ENCODE results near the gene EPGN.

Gene EPGN, protein sequence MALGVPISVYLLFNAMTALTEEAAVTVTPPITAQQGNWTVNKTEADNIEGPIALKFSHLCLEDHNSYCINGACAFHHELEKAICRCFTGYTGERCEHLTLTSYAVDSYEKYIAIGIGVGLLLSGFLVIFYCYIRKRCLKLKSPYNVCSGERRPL

DNA sequence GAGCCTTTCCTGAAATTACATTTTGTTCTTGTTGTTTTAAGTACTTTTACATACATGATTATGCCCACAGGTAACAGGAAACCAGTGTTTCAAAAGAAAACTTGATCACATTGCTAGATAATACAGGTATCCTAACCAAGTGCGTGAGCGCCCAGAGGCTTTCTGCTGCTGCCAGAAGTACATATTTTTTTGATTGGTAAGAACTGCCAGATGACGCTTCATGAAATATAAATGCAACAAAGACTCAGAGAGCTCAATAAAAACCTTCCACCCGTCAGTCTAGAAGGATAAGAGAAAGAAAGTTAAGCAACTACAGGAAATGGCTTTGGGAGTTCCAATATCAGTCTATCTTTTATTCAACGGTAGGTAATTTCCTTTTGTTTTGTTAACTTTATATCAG lies at the start of gene EPGN:
TSS of gene EPGN (plus strand) at position 256 of the 400 bp plus-strand sequence. CDS start at position 320, 64 bp downstream.
- TF ChIP-seq, protein P1, sequence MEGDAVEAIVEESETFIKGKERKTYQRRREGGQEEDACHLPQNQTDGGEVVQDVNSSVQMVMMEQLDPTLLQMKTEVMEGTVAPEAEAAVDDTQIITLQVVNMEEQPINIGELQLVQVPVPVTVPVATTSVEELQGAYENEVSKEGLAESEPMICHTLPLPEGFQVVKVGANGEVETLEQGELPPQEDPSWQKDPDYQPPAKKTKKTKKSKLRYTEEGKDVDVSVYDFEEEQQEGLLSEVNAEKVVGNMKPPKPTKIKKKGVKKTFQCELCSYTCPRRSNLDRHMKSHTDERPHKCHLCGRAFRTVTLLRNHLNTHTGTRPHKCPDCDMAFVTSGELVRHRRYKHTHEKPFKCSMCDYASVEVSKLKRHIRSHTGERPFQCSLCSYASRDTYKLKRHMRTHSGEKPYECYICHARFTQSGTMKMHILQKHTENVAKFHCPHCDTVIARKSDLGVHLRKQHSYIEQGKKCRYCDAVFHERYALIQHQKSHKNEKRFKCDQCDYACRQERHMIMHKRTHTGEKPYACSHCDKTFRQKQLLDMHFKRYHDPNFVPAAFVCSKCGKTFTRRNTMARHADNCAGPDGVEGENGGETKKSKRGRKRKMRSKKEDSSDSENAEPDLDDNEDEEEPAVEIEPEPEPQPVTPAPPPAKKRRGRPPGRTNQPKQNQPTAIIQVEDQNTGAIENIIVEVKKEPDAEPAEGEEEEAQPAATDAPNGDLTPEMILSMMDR (IDR thresholded peaks at IDR 0.05; ENCODE audit: insufficient read depth, missing control alignments), result no peak
- DNase-seq (ENCODE audit: insufficient read length, low spot score) (no peak), FAIRE-seq (no peak)

DNA sequence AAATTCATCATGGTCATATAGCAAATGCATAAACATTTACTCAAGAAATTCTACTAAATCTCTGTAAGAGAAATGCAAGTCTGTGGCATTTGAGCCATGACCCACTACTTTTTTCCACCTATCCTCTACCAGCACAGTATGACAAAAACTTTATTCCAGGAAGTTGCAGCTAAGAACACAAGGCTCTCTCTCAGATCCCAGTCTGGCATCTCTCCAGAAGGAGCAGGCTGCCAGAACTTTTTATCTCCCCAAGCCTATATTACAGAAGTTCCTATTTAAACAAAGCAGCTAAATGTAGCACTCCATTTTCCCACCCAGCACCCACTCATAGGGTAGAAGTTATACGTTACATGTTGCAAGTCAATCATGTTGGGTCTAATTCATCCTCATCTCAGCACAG lies 49.3 kb upstream of the EPGN start:
- TF ChIP-seq, protein P1 (IDR thresholded peaks at IDR 0.05; ENCODE audit: insufficient read depth, missing control alignments), result no peak
- FAIRE-seq, result no peak
- no peak for DNase-seq (ENCODE audit: insufficient read length, low spot score)

DNA sequence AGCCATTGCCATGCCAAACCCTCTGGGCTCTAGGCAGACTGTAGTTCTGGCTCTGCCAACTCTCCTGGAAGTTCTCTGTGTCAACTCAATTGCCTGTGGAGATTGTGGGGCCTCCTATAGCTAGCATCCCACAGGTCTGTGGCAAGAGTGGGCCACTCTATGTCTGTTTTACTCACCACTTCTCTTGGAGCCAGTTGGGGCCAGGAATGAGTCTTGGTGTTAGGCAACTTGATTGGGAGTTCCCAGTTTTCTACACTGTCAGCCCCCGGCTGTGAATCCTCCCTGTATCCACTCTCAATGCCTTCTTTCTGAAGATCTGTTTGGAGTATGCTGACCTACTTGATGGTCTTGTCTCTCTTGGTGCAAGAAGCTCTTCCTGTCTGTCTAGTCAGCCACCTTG lies 48.2 kb upstream of the EPGN start:
- DNase-seq (ENCODE audit: insufficient read length, low spot score) (no peak), FAIRE-seq (no peak)
- TF ChIP-seq, protein P1 (IDR thresholded peaks at IDR 0.05; ENCODE audit: insufficient read depth, missing control alignments), result no peak

DNA sequence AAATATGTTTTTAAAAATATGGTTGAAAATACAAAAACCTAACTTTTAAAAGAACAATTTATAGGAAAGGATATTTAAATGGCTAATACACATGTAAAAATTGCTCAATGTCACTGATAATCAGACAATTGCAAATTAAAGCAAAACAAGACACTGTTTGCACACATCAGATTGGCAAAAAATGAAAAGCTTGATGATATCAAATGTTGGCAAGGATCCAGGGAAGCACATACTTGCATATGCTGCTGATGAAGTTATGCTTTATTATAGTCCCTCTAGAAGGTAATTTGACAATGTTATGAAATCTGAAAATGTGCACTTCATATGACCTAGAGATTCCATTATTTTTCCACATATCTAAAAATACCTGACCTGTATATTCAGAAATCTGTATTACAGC lies 45.7 kb upstream of the EPGN start:
- TF ChIP-seq, protein P1 (IDR thresholded peaks at IDR 0.05; ENCODE audit: insufficient read depth, missing control alignments), result no peak
- DNase-seq (ENCODE audit: insufficient read length, low spot score) (no peak), FAIRE-seq (no peak)

DNA sequence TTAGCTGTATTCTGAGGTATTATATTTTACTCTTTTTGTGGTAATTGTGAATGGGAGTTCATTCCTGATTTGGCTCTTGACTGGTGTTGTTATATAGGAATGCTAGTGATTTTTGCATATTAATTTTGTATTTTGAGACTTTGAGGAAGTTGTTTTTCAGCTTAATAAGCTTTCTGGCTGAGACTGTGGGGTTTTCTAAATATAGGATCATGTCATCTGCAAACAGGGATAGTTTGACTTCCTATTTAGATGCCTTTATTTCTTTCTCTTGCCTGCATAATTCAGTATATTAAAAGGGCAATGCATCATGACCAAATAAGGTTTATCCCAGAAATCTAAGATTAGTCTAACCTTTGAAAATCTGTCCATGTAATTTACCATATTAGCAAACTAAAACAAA lies 44.7 kb upstream of the EPGN start:
- no peak for DNase-seq (ENCODE audit: insufficient read length, low spot score)
- FAIRE-seq, result no peak
- TF ChIP-seq, protein P1 (IDR thresholded peaks at IDR 0.05; ENCODE audit: insufficient read depth, missing control alignments), result no peak

DNA sequence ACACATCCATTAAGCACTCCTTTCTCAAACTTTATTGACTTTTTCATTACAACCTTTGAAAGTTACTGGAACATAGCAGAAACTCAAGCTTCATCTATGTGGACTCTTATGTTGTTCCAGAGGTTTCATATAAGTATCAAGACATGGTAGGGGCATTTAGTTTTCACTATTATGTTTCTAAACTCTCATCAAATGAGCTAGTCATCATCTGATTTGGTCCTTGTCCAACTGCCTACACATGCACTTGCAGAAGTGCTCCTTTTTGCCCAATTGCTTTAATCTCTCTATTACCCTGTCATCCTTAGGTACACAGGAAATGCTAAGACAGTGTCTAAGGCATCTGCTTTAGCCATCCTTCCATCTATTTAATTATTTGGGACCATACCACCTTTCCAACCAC lies 42.2 kb upstream of the EPGN start:
- DNase-seq (ENCODE audit: insufficient read length, low spot score) (no peak), FAIRE-seq (no peak)
- TF ChIP-seq, protein P1 (IDR thresholded peaks at IDR 0.05; ENCODE audit: insufficient read depth, missing control alignments), result no peak

DNA sequence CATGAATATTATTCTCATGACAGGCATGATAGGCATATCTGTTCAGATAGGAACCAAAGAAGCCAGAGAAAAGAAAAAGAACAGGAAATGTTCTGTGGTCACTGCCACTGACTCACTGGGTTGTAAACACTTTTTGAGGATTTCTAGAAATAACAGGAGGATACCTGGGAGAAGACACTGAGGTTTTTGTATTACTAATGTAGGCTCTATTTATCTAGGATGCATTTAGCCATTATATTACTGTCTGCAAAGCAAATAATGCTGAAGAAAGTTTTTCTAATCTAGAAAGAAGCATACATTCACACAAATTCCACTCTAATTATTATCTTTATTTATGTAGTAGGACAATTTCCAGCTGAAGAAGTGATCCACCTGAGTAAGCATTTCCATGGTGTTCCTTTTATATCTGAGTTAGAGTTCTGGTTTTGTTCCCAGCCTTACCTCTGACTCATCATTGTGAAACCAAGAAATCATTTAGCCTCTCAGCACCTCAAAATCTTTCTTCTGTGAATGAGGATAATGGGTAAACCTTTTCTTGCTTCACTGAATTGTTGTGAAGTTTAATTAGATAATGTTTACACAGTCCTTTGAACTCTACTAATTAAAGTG lies 40.2 kb upstream of the EPGN start:
- TF ChIP-seq, protein P1 (IDR thresholded peaks at IDR 0.05; ENCODE audit: insufficient read depth, missing control alignments), result no peak
- no peak for DNase-seq (ENCODE audit: insufficient read length, low spot score)
- FAIRE-seq, result no peak

Measured in D721Med (cell line).